ENCODE measurements around the gene CTSF. TPM values are rescaled to one million over a fixed set of nuclear protein-coding genes. Genes with fewer than 3 reads are reported as not detected.
A peak's percentile ranks its signal among the peaks of the same experiment; 100 is the strongest.
"Not testable (repeated sequence)": the region's sequence is repeated elsewhere in the genome, so short reads cannot be mapped to it uniquely, and the experiment has no call there.

CTSF gene
- total RNA-seq, 1 experiment from 2014 or later: not detected

GRCh38 chr11:66548041-66548440, 20.4 kb downstream of the CTSF start:
- Histone ChIP-seq H3K4me3 (ENCODE audit: low read length) (no peak overlapping the region), H3K9me2 (replicated peaks; ENCODE audit: insufficient read depth, low read length) (no peaks in the 10 kb centered on the region), H3K9ac (ENCODE audit: low read length) (no peak overlapping the region), H4K20me1 (ENCODE audit: insufficient read depth, low read depth, low read length) (0 out of 2 replicates have a peak, but pooled peaks cover 4% of the 10 kb centered on the region), H3K4me1 (ENCODE audit: low read length) (peaks cover 40% of the 10 kb centered on the region), H3K4me2 (ENCODE audit: low read depth, low read length, poor library complexity, severe bottlenecking) (no peak overlapping the region), H3K79me2 (ENCODE audit: low read length) (peaks cover 8% of the 10 kb centered on the region), H3K36me3 (ENCODE audit: insufficient read depth, low read length) (no peaks in the 10 kb centered on the region), H3K27me3 (ENCODE audit: low read length) (no peaks in the 10 kb centered on the region), H3K9me3 (ENCODE audit: low read length) (no peaks in the 10 kb centered on the region), H3K27ac (ENCODE audit: low read length) (no peak overlapping the region), H2AFZ (ENCODE audit: low read length) (no peak overlapping the region)
- no peak for DNase-seq

- DNase-seq: no peak
- H3K9me3 ChIP-seq (ENCODE audit: low read length): no peaks in the 10 kb centered on the region
Measured at GRCh38 chr11:66547662-66548009, 20.8 kb downstream of the CTSF start.

GRCh38 chr11:66546966-66547661, 21.3 kb downstream of the CTSF start:
- Histone ChIP-seq H3K79me2 (ENCODE audit: low read length) (peaks cover 8% of the 10 kb centered on the region), H3K9me3 (ENCODE audit: low read length) (no peaks in the 10 kb centered on the region), H3K27me3 (ENCODE audit: low read length) (no peaks in the 10 kb centered on the region), H3K9me2 (replicated peaks; ENCODE audit: insufficient read depth, low read length) (no peaks in the 10 kb centered on the region), H2AFZ (ENCODE audit: low read length) (no peak overlapping the region), H3K4me2 (ENCODE audit: low read depth, low read length, poor library complexity, severe bottlenecking) (peak overlapping the region; percentile 93), H3K4me3 (ENCODE audit: low read length) (no peak overlapping the region), H3K9ac (ENCODE audit: low read length) (no peak overlapping the region), H3K27ac (ENCODE audit: low read length) (no peak overlapping the region), H3K4me1 (ENCODE audit: low read length) (peaks cover 40% of the 10 kb centered on the region), H4K20me1 (ENCODE audit: insufficient read depth, low read depth, low read length) (0 out of 2 replicates have a peak, but pooled peaks cover 4% of the 10 kb centered on the region), H3K36me3 (ENCODE audit: insufficient read depth, low read length) (no peaks in the 10 kb centered on the region)
- peak; percentile 51 for DNase-seq

More at GRCh38 chr11:66547662-66548009, 20.8 kb downstream of the CTSF start:
- Histone ChIP-seq H3K27me3 (ENCODE audit: low read length) (no peaks in the 10 kb centered on the region), H3K4me3 (ENCODE audit: low read length) (no peak overlapping the region), H3K4me2 (ENCODE audit: low read depth, low read length, poor library complexity, severe bottlenecking) (no peak overlapping the region), H3K27ac (ENCODE audit: low read length) (no peak overlapping the region), H3K4me1 (ENCODE audit: low read length) (peaks cover 40% of the 10 kb centered on the region), H4K20me1 (ENCODE audit: insufficient read depth, low read depth, low read length) (0 out of 2 replicates have a peak, but pooled peaks cover 4% of the 10 kb centered on the region), H3K79me2 (ENCODE audit: low read length) (peaks cover 8% of the 10 kb centered on the region), H2AFZ (ENCODE audit: low read length) (no peak overlapping the region), H3K36me3 (ENCODE audit: insufficient read depth, low read length) (no peaks in the 10 kb centered on the region), H3K9me2 (replicated peaks; ENCODE audit: insufficient read depth, low read length) (no peaks in the 10 kb centered on the region), H3K9ac (ENCODE audit: low read length) (no peak overlapping the region)

- Histone ChIP-seq H3K79me2 (ENCODE audit: low read length) (peaks cover 8% of the 10 kb centered on the region), H3K4me1 (ENCODE audit: low read length) (peaks cover 40% of the 10 kb centered on the region), H3K36me3 (ENCODE audit: insufficient read depth, low read length) (no peaks in the 10 kb centered on the region; the same call in 1 of the 2 replicates), H3K9me2 (replicated peaks; ENCODE audit: insufficient read depth, low read length) (no peaks in the 10 kb centered on the region), H3K9ac (ENCODE audit: low read length) (peak within 1 kb of the TSS; percentile 96), H3K27ac (ENCODE audit: low read length) (peak within 1 kb of the TSS; percentile 76), H2AFZ (ENCODE audit: low read length) (peak within 1 kb of the TSS; percentile 70; the same call in 1 of the 2 replicates), H3K9me3 (ENCODE audit: low read length) (no peaks in the 10 kb centered on the region), H3K4me3 (ENCODE audit: low read length) (peak within 1 kb of the TSS; percentile 97), H3K27me3 (ENCODE audit: low read length) (no peaks in the 10 kb centered on the region), H3K4me2 (ENCODE audit: low read depth, low read length, poor library complexity, severe bottlenecking) (peak within 1 kb of the TSS; percentile 93), H4K20me1 (ENCODE audit: insufficient read depth, low read depth, low read length) (0 out of 2 replicates have a peak, but pooled peaks cover 4% of the 10 kb centered on the region)
- no peak for DNase-seq
Measured at GRCh38 chr11:66546368-66546965, 21.9 kb downstream of the CTSF start, which contains the start of gene ACTN3. ACTN3 (plus strand) TSS chr11:66546903; CDS start chr11:66546938, 35 bp downstream.

GRCh38 chr11:66545701-66546367, 22.6 kb downstream of the CTSF start, which contains the start of gene ZDHHC24:
ZDHHC24 (minus strand) TSS chr11:66546048; CDS start chr11:66546003, 45 bp downstream.
- H3K9me2 ChIP-seq (replicated peaks; ENCODE audit: insufficient read depth, low read length): no peaks in the 10 kb centered on the region
- H3K79me2 ChIP-seq (ENCODE audit: low read length): peaks cover 8% of the 10 kb centered on the region
- H3K27me3 ChIP-seq (ENCODE audit: low read length): no peaks in the 10 kb centered on the region
- no peaks in the 10 kb centered on the region; the same call in 1 of the 2 replicates for H3K36me3 ChIP-seq (ENCODE audit: insufficient read depth, low read length)
- H3K9ac ChIP-seq (ENCODE audit: low read length): peak within 1 kb of the TSS; percentile 96
- peak within 1 kb of the TSS; percentile 76 for H3K27ac ChIP-seq (ENCODE audit: low read length)
- 0 out of 2 replicates have a peak, but pooled peaks cover 4% of the 10 kb centered on the region for H4K20me1 ChIP-seq (ENCODE audit: insufficient read depth, low read depth, low read length)
- H3K4me3 ChIP-seq (ENCODE audit: low read length): peak within 1 kb of the TSS; percentile 97
- peak within 1 kb of the TSS; percentile 93 for H3K4me2 ChIP-seq (ENCODE audit: low read depth, low read length, poor library complexity, severe bottlenecking)
- peaks cover 40% of the 10 kb centered on the region for H3K4me1 ChIP-seq (ENCODE audit: low read length)
- peak within 1 kb of the TSS; percentile 70; the same call in 1 of the 2 replicates for H2AFZ ChIP-seq (ENCODE audit: low read length)
- peak; percentile 97 for DNase-seq
- H3K9me3 ChIP-seq (ENCODE audit: low read length): no peaks in the 10 kb centered on the region

GRCh38 chr11:66544952-66545351, 23.5 kb downstream of the CTSF start:
- peak overlapping the region; percentile 93 for H3K4me2 ChIP-seq (ENCODE audit: low read depth, low read length, poor library complexity, severe bottlenecking)
- DNase-seq: peak; percentile 53
- H2AFZ ChIP-seq (ENCODE audit: low read length); H3K9me3 ChIP-seq (ENCODE audit: low read length); H4K20me1 ChIP-seq (ENCODE audit: insufficient read depth, low read depth, low read length); H3K9me2 ChIP-seq (replicated peaks; ENCODE audit: insufficient read depth, low read length); H3K36me3 ChIP-seq (ENCODE audit: insufficient read depth, low read length); H3K27me3 ChIP-seq (ENCODE audit: low read length); H3K79me2 ChIP-seq (ENCODE audit: low read length): not testable (repeated sequence)
- peak overlapping the region; percentile 96 for H3K9ac ChIP-seq (ENCODE audit: low read length)
- peak overlapping the region; percentile 76 for H3K27ac ChIP-seq (ENCODE audit: low read length)
- peaks cover 40% of the 10 kb centered on the region for H3K4me1 ChIP-seq (ENCODE audit: low read length)
- peak overlapping the region; percentile 97 for H3K4me3 ChIP-seq (ENCODE audit: low read length)

GRCh38 chr11:66543263-66544107, 24.9 kb downstream of the CTSF start:
- H3K9me2 ChIP-seq (replicated peaks; ENCODE audit: insufficient read depth, low read length): no peaks in the 10 kb centered on the region
- peak overlapping the region; percentile 76 for H3K27ac ChIP-seq (ENCODE audit: low read length)
- no peaks in the 10 kb centered on the region for H3K27me3 ChIP-seq (ENCODE audit: low read length)
- H4K20me1 ChIP-seq (ENCODE audit: insufficient read depth, low read depth, low read length): 0 out of 2 replicates have a peak, but pooled peaks cover 4% of the 10 kb centered on the region
- H3K4me3 ChIP-seq (ENCODE audit: low read length): peak overlapping the region; percentile 97
- H3K4me2 ChIP-seq (ENCODE audit: low read depth, low read length, poor library complexity, severe bottlenecking): peak overlapping the region; percentile 93
- no peaks in the 10 kb centered on the region for H3K9me3 ChIP-seq (ENCODE audit: low read length)
- peak overlapping the region; percentile 54; the same call in 1 of the 2 replicates for H2AFZ ChIP-seq (ENCODE audit: low read length)
- peaks cover 8% of the 10 kb centered on the region for H3K79me2 ChIP-seq (ENCODE audit: low read length)
- DNase-seq: peak; percentile 91
- peak overlapping the region; percentile 96 for H3K9ac ChIP-seq (ENCODE audit: low read length)
- no peaks in the 10 kb centered on the region; the same call in 1 of the 2 replicates for H3K36me3 ChIP-seq (ENCODE audit: insufficient read depth, low read length)
- peaks cover 40% of the 10 kb centered on the region for H3K4me1 ChIP-seq (ENCODE audit: low read length)
